K562 (cell line): ENCODE measurements around the gene RINT1.

ENCODE experiments used
- DIDO1 ChIP-seq: fragments of 450-650 bp; IDR thresholded peaks from 2 replicates; pipeline ENCODE4 v1.6.1; 2016; ENCODE audit warnings: low read depth, missing biosample characterization, missing genetic modification characterization
- ESRRA ChIP-seq: fragments of 450-650 bp; IDR thresholded peaks from 2 replicates; pipeline ENCODE4 v1.6.1; 2014; ENCODE audit warnings: low read depth, mild to moderate bottlenecking, moderate library complexity, borderline replicate concordance
- RAD51 ChIP-seq: fragments of 450-650 bp; IDR thresholded peaks from 2 replicates; pipeline ENCODE4 v1.7.1; 2016; ENCODE audit warnings: low read depth, mild to moderate bottlenecking, borderline replicate concordance
- ZKSCAN3 ChIP-seq: fragments of 250-450 bp; sonication (Bioruptor Pico); IDR thresholded peaks from 2 replicates; pipeline ENCODE4 v1.4.0; 2020
- TF ChIP-seq, protein P1 (sequence below), 3 experiments: IDR thresholded peaks in 2 of 3; conservative IDR thresholded peaks in 1 of 3; 2 replicates each; pipeline ENCODE4 v1.5.1; 2011 to 2012; ENCODE audit warnings: low read length in 3 of 3, mild to moderate bottlenecking in 3 of 3, control low read depth in 2 of 3, improper control_type of control experiment in 1 of 3, inconsistent platforms in 1 of 3, low read depth in 1 of 3, mixed read lengths in 1 of 3, moderate library complexity in 1 of 3; ENCODE audit not compliant: insufficient read depth in 2 of 3

DNA sequence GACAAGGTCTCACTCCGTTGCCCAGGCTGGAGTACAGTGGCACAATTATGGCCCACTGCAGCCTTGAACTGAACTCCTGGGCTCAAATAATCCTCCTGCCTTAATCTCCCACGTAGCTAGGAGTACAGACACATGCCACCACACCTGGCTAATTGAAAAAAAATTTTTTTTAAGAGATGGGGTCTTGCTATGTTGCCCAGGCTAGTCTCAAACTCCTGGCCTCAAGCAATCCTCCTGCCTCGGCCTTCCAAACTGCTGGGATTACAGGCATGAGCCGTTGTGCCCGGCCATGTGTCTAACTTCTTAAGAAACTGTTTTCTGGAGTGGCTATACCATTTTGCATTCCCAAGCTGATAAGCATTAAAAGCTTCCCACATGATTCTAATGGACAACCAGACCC lies 58.8 kb downstream of the RINT1 start:
- TF ChIP-seq ZKSCAN3 (CRISPR knock-in tag) (no peak), ESRRA (no peak), DIDO1 (tag) (no peak), RAD51 (no peak)
- TF ChIP-seq, protein P1, sequence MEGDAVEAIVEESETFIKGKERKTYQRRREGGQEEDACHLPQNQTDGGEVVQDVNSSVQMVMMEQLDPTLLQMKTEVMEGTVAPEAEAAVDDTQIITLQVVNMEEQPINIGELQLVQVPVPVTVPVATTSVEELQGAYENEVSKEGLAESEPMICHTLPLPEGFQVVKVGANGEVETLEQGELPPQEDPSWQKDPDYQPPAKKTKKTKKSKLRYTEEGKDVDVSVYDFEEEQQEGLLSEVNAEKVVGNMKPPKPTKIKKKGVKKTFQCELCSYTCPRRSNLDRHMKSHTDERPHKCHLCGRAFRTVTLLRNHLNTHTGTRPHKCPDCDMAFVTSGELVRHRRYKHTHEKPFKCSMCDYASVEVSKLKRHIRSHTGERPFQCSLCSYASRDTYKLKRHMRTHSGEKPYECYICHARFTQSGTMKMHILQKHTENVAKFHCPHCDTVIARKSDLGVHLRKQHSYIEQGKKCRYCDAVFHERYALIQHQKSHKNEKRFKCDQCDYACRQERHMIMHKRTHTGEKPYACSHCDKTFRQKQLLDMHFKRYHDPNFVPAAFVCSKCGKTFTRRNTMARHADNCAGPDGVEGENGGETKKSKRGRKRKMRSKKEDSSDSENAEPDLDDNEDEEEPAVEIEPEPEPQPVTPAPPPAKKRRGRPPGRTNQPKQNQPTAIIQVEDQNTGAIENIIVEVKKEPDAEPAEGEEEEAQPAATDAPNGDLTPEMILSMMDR (IDR thresholded peaks at IDR 0.05 in 2 of 3, conservative IDR thresholded peaks at IDR 0.05 in 1 of 3; ENCODE audit: insufficient read depth in 2 of 3, low read depth in 1 of 3, low read length in 3 of 3) = no peak
